ENCODE measurements around the gene CPM.
A peak's percentile ranks its signal among the peaks of the same experiment; 100 is the strongest.

The CPM gene

DNA sequence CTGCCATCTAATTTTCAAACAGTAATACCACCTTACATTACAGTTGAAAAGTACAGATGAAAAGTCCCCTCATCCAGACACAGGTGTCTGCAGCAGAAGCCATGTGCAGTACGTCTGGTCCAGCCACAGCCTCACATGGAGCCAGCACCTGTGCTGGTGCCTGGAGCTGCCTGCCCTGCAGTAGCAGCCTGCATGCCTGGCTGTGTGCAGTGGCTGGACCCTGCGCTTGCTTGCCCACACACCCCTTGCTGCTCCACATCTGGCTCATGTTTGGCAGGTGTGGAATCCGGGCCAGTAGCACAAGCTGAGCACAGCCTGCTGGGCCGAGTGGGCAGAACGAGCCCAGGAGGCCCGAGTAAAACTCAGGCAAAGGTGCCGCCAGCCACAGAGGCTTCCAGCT, 21.8 kb upstream of the CPM start:
- DNase-seq: no peak

DNA sequence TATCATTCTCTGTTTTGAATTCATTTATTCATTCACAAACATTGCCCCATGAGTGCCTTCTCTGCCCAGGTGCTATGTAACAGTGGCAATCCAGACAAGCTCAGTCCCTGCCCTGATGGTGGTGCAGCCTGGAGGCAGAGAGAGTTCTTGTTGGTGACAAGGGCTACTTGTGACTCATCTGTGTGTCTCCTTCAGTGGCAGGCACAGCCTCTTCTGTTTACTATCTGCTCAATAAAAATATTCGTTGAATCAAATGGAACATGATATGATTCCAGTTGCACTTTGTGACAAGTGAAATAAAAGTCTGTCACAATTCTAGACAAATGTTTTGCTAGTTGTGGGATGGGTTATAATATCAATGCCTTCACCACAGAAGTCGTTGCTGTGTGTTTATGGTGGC, 20.6 kb upstream of the CPM start:
- no peak for DNase-seq

GRCh38 chr12:68951652-68952051, 18.7 kb upstream of the CPM start:
- no peak for DNase-seq

DNA sequence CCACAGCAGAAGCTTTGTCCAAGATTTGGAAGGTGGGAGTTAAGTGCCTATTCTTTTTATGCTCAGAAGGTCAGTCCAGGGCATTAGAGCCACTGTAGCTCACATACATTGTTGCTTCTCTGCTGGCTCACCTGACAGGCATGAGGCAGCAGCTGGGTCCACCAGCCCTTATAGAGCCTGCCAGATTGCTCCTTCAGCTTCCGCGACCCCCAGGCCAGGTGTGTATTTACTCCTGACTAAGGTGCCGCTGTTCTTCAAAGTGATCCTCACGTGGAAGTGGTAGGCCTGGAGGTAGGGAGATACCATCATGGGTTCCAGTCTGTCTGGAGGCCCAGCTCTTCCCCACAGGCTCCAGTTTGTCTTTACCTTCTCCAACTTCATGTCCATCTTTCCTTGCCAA, 17.5 kb upstream of the CPM start:
- no peak for DNase-seq

DNA sequence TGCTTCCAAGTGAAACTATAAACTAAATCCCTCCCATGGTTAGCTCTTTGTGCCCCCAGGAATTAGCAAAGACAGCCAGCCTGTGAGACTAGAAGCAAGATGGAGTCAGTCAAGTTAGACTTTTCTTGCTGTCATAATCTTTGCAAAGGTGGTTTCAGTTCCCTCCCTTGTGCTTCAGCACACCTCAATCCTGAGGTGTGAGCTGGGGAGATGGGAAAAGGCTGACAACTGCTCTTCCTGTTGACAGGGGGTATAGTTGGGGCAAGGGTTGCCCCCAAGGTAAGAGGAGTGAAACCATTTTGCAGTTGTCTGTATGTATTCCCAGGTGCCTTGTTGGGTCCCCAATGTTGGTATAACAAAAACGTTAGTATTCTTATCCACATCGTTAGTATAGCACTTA, 12.3 kb upstream of the CPM start:
- no peak for DNase-seq

DNA sequence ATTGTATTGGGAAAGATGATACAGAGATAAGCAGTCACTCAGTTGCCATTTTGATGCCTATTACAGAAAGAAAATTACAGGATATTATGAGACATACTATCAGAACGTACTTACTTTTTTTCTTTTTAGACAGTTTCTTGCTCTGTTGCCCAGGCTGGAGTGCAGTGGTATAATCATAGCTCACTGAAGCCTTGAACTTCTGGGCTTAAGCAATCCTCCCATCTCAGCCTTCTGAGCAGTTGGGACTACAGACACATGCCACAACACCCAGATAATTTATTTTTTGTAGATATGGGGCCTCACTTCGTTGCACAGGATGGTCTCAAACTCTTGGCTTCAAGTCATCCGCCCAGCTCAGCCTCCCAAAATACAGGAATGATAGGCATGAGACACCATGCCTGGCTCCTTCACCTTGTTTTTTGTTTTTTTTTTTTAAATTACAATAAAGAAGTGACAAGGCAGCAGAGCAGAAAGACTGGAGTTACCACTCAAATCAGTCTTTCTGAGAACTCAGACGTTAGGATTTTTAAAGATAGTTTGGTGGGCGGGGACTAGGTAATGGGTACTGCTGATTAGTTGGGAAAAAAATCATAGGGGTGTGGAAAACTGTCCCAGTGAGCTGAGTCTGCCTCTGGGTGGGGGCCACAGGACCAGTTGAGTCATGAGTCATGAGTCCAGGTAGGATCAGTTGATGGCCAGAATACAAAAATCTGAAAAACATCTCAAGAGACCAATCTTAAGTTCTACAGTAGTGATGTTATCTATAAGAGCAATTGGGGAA, 11.5 kb upstream of the CPM start:
- no peak for DNase-seq

- no peak for DNase-seq
Measured at GRCh38 chr12:68943848-68944247, 10.9 kb upstream of the CPM start.

DNA sequence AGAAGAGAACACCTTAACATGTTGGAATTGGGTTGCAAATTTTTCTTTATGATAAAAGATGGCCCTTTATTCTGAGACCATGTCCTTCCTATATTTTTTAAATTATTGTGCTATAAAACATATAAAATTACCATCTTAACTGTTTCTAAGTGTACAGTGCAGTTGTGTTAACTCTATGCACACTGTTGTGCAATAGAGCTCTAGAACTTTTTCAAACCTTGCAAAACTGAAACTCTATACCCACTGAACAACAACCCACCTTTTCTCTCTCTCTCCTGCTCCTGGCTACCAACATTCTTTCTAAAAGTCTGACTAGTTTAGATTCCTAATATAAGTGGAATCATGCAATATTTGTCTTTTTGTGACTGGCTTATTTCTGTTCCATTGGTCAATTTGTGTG, 7.8 kb upstream of the CPM start:
- DNase-seq: no peak

GRCh38 chr12:68939505-68939904, 6.5 kb upstream of the CPM start:
- no peak for DNase-seq

- no peak for DNase-seq
Measured at GRCh38 chr12:68934392-68934791, 1.4 kb upstream of the CPM start.

DNA sequence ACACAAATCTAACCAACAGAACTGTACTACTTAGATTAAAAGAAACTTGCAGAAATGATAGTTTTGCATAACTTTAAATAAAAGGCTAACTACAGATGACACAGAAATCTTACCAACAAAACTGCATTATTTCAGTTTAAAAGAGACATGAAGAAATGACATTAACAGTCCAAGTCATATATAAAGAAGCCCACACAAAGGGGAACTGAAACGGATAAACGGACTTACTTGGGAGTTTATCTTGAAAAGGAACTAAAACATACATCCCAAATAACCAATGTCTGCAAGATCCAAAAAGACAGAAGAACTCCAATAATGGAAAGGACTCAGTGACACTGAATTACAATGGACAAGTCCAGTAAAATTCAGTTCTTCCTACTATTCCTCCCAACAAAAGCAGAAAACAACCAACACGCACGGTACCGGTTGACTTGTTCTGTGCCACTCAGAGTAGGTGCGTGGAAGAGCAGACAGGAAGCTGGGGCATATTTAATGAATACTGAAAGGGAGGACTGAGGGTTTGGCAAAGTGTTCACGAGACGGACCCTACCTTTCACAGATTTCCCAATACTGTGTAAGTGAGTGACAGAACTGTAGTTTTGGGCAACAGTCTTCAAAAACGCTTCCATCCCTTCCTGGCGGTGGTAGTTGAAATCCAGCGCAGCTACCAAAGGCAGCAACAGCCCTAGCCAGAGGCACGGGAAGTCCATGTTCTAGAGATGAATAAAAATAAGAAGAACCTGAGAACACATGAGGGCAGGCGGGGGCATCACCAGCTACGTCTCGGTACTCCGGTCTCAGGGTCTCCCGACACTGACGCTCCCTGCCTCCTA, 627 bp downstream of the CPM start:
- DNase-seq: peak; percentile 4

GRCh38 chr12:68930178-68930577, 2.8 kb downstream of the CPM start:
- no peak for DNase-seq

DNA sequence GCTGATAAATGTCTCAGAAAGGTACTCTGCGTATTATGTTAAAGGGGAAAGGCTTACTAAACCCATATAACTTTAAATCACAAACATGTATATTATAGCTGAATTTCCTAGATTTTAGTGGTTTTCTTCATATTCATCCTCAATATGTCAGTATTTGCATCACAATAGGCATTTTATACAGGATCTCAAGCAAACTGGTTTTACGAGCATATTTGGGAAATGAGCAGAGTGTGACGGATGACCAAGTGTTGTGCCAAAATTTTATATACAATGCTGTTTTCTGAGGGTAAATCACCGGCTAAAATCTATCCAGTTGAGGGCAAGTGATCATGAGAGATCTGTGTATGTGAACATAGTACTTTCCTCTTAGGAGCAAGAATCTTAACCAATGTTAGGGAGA, 8.4 kb downstream of the CPM start:
- DNase-seq: no peak

DNA sequence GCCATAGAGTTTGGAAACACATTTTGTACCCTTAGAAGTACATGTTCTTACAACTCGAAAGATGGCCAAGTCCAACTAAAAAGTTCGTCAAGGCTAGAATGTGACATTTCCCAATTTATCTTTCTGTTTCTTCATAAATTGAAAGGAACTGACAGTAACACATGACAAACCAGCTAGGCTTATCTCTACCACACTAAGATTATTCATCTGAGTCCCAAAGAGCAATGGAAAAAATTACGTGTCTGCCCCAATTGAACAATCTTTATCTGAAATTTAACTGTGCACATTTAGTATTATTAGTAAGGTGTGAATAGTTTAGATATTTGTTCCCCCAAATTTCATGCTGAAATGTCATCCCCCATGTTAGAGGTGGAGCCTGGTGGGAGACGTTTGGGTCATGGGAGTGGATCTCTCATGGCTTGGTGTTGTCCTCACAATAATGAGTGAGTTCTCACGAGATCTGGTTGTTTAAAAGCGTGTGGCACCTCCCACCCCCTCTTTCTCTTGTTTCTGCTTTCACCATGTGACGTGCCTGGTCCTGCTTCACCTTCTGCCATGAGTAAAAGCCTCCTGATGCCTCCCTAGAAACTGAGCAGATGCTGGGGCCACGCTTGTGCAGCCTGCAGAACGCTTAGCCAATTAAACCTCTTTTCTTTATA, 13.3 kb downstream of the CPM start:
- no peak for DNase-seq

- DNase-seq: no peak
Measured at GRCh38 chr12:68918960-68919359, 14.0 kb downstream of the CPM start.

DNA sequence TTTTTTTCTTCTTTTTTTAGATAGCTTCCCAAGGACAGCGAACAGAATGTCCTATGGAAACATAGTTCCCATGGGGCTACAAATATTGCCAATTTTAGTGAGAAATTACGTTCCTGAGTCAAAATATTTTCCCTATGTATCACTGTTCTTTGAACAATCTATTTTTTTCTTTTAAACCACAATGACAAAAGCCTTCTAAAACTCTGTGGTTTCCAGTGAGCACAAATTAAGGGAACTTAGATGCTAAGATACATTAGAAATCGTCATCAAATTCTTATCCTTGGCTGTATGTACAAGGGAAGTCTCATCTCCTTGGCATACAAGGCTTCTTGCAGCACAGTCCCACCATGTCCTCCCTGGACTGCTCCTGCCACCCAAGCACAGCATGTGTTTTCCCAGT, 17.9 kb downstream of the CPM start:
- peak; percentile 94 for DNase-seq

DNA sequence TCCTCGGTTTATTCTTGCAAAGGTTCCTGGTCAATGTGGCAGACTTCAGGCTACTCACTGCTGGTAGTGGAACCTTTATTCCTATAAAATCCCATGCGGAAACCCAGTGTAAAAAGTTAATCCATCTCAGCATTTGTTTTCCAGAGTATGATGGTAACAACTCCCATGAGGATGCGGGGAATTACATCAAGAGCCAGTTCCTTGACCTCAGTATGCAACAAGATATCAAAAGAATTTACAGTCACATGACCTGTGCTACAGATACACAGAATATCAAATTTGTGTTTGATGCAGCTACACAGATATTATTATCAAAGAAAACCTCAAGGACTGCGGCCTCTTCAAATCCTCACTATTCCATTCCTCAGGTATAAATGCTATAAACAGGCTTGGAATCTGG, 19.3 kb downstream of the CPM start:
- peak; percentile 50 for DNase-seq

GRCh38 chr12:68912916-68913315, 20.1 kb downstream of the CPM start:
- DNase-seq: no peak

DNA sequence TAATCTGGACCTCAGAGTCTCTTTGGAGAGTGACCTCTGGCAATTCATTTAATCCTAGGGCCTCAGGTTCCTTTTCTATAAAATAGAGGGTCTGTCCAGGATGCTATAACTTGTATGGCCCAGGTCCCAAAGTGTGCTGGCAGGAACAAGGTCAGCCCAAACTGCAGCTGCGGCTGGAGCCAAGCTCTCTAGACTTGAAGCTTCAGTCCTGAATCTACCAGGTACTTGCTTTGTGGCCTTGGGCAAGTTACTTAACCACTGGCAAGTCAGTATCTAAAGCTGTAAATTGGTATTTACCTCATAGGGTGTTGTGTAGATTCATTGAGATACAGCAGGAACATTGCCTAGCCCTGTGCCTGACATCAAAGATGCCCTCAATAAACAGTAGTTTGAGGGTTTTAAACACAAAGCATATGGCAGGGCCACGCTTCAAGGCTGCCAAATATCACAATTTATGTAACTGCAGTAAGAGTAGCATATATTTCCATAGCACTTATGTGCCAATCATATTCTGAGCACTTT, 21.7 kb downstream of the CPM start:
- no peak for DNase-seq

GRCh38 chr12:68910128-68910527, 22.8 kb downstream of the CPM start:
- peak; percentile 73 for DNase-seq

- no peak for DNase-seq
Measured at GRCh38 chr12:68908076-68908475, 24.9 kb downstream of the CPM start.

DNA sequence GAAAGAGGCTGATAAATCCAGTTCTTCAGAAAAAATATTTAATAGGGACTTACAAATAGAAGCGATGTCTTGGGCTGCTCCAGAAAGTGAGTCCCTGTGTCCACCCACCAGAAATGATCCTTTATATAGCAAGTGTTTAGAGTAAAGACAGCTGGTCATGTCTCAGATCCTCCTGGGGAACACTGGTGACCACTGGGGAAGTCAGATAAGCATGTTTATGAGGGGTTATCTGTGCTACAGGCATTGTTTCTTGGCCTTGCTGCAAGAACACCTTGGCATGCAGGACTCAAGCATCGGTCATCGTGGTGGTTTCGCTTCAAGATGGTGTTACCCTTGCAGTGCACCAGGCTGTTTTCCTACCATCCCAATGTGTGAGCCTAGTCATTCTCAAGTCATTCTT, 27.2 kb downstream of the CPM start:
- no peak for DNase-seq

- DNase-seq: no peak
Measured at GRCh38 chr12:68904351-68904962, 28.5 kb downstream of the CPM start.

All from fibroblast of skin of right biceps (primary cell).